DMS53 treated with DMSO at 0.1 percent for 48 hours (cell line): ENCODE measurements around the gene IRF2BPL.

Experiments used
- DNase-seq: peaks from one replicate; lab custom pipeline; 2025; ENCODE audit not compliant: unreplicated experiment; lab: John Stamatoyannopoulos, UW

IRF2BPL gene

GRCh38 chr14:77014004-77014604, 14.4 kb downstream of the IRF2BPL start:
- DNase-seq = no peak

- DNase-seq = no peak
These were observed 16.2 kb downstream of the IRF2BPL start for GRCh38 chr14:77012193-77012765.

DNA sequence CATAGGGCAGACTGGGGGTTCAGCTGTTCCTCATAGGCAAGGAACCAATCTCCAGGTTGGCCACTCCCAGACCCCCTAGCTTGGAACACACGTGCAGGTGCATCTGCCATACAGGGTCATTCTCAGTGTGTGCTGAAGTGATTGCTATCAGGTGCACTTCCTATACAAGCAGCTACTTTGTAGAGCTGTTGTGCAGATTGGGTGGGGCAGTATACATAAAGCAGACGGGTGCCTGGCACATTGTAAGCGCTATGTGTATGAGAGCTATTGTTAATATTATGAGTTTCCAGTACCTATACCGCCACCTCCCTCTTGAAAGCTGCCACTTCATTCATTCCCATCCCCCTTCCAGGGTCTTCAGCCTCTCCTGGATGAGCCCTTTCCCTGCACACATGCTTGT, 17.3 kb downstream of the IRF2BPL start:
- no peak for DNase-seq

GRCh38 chr14:77009014-77009413, 19.5 kb downstream of the IRF2BPL start:
- DNase-seq = no peak

DNA sequence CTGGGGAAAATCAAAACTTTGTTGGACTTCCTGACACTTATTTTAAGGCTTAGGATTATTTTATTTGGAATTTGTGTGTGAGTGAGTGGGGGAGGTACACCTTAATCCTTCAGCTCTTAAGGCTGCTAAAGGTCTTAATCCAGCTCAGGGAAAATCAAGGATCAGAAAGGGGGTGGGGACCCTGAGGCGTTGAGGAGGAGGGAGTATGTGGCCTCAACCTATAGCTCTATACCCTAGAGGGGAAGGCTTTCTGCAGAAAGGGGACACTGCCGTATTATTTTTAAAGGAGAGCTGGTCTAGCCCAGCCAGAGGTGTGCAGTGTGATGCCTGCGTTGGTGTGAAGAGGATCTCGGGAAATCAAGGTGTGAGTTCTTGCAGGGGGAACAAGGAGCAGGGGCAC, 20.0 kb downstream of the IRF2BPL start:
- no peak for DNase-seq

- peak; percentile 94 for DNase-seq
These were observed 20.5 kb downstream of the IRF2BPL start for GRCh38 chr14:77007975-77008421.

DNA sequence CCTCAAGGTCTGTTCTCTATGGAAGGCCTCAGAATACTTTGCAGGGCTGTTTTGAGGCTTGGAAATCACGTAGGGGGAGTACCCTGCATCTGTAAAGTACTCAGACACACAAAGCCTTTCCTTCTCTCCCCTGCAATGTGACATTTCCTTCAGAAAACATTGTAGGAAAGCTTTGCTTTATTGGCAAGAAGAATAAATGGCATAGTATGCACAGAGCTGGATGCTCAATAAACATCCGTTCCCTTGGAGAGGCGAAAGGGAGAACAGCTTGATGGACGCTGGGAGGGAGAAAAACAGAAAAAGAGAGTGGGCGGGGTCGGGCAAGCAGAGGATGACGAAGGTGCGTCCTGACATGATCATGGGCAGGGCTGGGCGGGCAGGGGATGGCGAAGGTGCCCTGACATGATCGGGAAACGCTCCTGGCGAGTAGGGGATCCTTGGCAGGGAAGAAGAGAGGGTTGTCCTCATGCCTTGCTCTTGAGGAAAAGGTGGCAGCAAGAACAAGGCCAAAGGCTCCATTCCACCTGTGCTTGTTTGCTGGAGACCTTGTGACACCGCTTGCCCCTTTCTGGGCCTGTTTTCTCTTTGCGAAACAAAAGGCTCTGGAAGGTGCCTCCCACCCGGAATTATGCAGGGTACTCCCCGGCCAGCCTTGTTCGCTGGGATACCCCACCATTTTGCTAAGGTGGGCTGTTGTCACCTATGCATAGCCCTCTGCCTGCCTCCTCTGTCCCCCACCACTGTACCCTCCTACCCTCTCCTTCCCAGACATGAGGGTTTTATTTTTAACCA, 21.1 kb downstream of the IRF2BPL start:
- DNase-seq = peak; percentile 48

DNA sequence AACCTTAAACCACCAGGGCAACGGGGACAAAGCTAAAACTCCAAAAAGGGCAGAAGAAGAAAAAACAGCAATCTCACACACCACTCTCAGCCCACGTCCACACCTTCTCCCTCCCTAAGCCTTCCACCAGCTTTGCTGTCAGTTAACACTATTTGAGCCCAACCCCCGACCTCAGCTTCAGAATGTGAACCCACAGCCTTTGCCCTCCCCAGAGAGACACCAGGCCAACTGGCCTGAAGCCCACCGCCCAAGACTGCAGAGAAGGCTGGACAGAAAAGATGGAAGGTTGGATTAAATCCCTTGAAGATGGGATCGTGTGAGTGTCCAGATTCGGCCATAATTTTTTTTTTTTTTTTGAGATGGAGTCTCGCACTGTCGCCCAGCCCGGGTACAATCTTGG, 22.4 kb downstream of the IRF2BPL start:
- no peak for DNase-seq

- DNase-seq = no peak
These were observed 22.9 kb downstream of the IRF2BPL start for GRCh38 chr14:77005559-77005958.

- no peak for DNase-seq
These were observed 23.6 kb downstream of the IRF2BPL start for GRCh38 chr14:77004711-77005460.

- DNase-seq = no peak
These were observed 24.4 kb downstream of the IRF2BPL start for GRCh38 chr14:77003960-77004710.

GRCh38 chr14:77002889-77003288, 25.6 kb downstream of the IRF2BPL start:
- no peak for DNase-seq

DNA sequence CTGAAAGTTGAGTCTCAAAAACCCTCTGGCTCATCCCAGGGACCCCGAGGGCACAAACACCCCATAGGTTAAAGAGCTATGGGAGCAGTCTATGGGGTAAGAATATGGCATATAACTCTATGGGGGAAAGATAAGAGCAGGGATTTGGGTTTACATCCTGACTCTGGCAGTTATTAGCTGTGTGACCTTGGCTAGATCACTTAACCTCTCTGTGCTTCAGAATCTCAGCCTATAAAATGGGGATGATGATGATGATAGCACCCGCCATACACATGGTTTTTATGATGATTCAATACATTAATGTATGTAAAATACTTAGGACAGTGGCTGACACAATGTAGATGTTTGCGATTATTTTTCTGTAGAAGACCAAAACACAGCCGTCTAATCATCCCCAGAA, 26.2 kb downstream of the IRF2BPL start:
- DNase-seq = no peak

DNA sequence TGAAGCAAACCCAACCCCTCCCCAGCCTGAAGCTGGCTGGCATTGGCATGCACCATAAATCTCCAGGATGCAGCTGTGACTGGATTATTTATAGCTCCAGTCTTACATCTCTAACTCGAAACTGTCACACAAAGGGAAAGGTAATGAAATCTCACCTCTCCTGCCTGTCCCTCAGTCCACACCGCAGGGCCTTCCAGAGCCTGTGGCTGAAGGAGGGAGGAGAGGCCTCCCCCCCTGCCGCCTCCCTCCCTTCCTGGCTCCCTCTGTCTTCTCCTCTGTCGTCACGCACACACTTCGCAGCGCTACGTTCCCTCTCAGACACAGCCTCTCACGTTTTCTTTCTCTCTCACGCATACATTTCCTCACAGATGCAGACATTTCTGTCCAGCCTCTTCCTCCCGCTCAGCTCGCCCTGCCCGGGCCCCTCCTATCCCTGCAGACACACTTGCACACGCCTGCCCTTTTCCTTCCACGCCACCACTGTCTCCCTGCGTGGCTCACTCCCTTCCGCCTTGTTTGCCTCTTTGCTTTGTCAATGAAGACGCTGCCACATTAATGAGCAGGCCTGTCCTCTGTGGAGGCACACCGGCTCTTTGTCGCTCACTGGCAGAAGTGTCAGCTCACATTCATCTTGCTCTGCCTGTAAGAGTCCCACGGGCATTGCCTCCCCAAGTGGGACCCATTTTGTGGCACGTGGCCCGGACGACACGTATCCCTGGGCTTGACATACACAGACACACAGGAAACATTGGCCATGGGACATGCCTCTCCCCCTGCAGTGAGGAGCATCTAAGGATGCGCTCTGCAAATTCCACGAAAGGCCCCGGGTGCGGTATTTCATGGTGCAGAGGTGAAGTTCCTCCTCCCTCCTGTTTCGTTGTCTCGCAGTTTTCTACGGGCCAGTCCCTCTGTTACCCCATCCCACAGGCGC, 27.9 kb downstream of the IRF2BPL start:
- DNase-seq = peak; percentile 54

DNA sequence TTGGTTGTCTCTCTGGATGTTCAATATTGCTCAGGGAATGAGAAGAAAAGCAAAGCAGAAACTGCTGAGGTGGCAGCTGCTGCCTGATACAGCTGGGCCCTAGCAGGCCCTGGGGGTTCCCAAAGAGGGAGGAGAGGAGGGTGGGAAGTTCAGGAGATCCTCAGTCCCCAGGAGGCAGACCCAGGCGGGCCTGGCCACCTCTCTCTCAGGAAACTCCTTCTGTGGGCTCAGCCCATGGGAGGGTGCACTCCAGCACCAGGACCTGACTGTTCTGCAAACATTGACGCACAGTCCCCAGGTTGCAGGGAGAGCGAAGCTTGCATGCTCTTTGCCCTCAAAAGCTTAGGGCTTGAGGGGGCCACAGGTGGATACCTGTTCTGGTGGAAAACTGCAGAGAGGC, 29.6 kb downstream of the IRF2BPL start:
- DNase-seq = no peak

GRCh38 chr14:76997257-76997970, 31.1 kb downstream of the IRF2BPL start:
- no peak for DNase-seq

DNA sequence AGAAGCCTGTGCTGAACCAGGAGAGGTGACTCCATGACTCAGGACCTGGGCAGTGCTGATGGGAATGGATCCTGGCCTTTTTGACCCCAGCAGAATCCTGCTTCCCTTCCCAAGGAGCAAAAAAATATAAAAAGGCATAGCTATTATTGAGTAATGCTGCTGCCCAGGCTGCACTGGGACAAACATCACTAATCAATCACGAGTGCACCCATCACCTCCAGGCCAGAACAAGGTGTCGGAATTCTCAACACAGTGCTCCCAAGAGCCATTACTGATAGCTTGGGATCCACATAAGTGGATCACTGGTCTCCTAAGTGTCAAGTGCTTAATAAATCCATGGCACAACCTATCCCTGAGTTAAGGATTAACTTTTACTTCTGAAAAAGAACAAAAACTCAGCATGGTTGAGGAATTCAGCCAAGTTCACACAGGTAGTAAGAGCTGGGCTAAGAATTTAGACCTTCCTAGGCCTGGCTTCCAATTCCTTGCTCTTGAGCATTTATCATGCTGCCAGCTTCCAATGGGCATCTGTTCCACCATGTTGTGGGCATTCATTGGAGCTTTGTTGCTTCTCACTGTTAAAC, 31.9 kb downstream of the IRF2BPL start:
- DNase-seq = no peak

- DNase-seq = no peak
These were observed 33.1 kb downstream of the IRF2BPL start for GRCh38 chr14:76995279-76996035.
